ENCODE measurements around the gene RUNX1. TPM values are rescaled to one million over a fixed set of nuclear protein-coding genes. Genes with fewer than 3 reads are reported as not detected.

RUNX1 gene
- total RNA-seq (2014; rRNA removed; shearing (Covaris generic)) = 48.5 and 54.5 TPM in 2 replicates

GRCh38 chr21:35048706-35049617, at the start of gene RUNX1:
TSS of gene RUNX1 (minus strand) at chr21:35049302.

Data from A375 (cell line).